Stimulated activated CD4-positive, alpha-beta T cell treated with anti-CD3 and anti-CD28 coated beads, Interleukin-1b, Interleukin-23, amount 100 ng/mL, for 48 hours (primary cell): Measurements from ENCODE around the gene CREB1.
"Not testable (repeated sequence)": the region's sequence is repeated elsewhere in the genome, so short reads cannot be mapped to it uniquely, and the experiment has no call there.

Experiments used
- DNase-seq: peaks from one replicate; pipeline ENCODE4 v3.0.0-alpha.2; 2020

Gene CREB1

DNA sequence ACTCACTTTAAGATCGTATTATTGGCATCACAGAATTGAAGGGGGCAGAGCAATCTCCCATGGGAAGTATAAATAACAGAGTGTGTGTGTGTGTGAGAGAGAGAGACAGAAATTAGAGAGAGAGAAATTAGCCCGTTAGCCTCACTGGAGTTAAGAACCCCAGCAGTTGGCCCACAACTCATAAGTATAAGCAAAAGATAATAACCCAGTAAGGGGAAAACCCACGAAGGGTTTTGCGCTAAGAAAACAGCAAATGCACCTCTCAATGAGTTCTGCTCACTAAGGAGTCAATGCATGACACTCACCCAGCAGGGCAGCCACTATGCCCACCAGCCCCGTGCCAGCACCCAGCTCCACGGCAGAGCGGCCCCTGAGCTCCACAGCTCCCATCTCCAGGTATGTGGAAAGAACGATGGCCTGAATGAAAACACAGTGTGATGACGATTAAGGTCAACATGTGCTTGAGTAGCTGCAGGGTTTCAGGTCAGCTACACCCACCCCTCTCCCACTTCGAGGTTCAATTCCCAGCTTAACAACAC, 91.8 kb downstream of the CREB1 start:
- DNase-seq: no peak

GRCh38 chr2:207624185-207625013, 94.6 kb downstream of the CREB1 start:
- peak; percentile 66 for DNase-seq

DNA sequence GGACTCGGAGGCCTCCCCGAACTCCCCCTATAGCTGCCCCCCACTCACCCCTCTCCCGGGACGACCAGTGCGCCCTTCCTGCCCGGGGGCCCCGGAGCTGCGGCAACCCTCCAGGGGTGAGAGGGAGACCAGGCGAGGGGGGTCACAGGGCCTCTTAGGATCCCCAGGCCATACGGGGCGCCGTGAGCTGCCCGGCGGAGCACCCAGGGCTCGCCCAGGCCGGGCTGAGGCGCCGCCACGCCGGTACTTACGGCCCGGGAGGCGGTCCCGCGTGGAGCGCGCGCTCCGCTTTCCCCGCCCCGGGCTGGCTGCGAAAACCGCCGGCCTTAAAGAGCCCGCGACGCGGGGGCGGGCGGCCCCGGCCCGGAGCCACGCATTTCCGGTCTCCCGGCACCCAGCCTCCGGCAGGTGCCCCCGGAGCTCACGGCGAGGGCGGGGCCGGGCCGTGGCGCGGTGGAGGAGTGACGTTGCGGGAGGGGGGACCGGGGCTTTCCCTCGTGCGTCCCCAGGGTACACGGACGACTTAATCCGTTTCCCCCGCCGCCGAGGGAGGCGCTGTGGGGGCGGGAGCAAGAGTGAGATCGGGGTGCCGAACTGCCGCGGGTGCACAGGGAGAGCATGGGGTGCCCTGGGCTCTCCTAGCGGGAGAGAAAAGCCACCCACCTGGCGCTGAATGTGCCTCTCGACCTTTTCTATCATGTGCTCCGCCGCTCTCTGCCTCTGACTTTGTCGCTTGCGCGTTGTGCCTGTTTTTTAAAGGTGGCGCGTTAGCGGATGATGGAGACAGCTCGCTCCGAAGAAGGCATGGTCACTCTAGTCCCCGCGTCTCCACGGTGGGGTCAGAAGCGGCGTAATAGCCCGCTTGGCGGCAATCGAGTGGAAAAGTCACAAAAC, 95.5 kb downstream of the CREB1 start, which contains the start of gene METTL21A:
TSS of gene METTL21A (minus strand) at position 381 of the 894 bp plus-strand sequence. CDS start 1,019 bp downstream, outside the sequence.
- peak; percentile 94 for DNase-seq

GRCh38 chr2:207629553-207629952, 99.8 kb downstream of the CREB1 start:
- no peak for DNase-seq

DNA sequence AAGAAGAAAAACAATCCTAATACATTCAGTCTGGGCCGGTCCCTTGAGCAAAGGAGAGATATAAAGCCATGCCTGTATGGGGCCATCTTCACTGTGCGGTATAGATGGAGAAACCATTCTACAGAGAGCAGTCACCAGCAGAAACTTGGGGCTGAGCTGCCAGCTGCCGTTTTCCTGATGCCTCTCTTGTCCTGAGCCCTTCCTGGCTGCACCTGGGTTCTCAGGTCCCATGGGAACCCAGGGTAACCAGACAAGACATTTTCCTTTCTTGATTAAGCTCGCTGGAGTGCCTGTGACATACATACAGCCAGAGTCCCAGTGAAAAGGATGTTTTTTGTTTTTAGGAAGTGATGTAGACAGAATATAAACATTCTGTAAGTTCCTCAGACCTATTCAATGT, 100.7 kb downstream of the CREB1 start:
- no peak for DNase-seq

DNA sequence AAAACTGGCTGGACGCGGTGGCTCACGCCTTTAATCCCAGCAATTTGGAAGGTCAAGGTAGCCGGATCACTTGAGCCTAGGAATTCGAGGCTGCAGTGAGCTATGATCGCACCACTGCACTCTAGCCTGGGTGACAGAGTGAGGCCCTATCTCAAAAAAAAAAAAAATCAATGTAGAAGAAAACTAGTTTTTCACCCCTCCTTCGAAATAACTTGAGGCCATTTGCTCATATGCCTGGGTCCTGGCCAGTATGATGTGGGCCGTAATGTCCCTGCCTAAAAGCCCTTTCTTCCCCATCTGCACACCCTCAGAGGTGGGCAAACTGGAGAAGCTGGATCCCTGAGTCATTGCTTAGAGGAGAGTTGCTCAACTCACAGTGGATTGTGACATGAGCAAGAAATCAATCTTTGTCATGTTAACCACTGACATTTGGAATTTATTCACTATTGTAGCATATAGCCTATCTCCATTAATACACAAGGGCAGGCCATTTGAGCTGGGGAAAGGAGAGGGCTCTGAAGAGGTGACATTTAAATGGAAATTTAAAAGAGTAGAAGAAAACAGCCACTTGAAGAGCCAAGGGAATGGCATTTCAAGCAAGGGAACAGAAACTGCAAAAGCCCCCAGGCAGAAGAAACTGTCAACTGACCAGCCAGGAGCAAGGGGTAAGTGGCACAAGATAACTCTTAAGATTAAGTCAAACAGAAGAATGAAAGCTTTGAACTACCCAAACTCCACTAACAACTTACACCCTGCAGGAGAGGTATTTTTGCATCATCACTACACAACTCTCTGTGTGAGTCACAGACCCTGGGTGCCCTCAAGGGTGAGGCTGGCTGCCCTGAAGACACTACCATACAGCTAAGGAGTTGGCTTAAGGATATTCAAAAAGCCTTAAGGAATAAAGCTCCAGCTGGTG, 103.1 kb downstream of the CREB1 start:
- DNase-seq: peak; percentile 23

GRCh38 chr2:207633686-207634085, 103.9 kb downstream of the CREB1 start:
- DNase-seq: no peak

- no peak for DNase-seq
These were observed 105.9 kb downstream of the CREB1 start for GRCh38 chr2:207635468-207636200.

GRCh38 chr2:207639288-207639687, 109.5 kb downstream of the CREB1 start:
- not testable (repeated sequence) for DNase-seq

DNA sequence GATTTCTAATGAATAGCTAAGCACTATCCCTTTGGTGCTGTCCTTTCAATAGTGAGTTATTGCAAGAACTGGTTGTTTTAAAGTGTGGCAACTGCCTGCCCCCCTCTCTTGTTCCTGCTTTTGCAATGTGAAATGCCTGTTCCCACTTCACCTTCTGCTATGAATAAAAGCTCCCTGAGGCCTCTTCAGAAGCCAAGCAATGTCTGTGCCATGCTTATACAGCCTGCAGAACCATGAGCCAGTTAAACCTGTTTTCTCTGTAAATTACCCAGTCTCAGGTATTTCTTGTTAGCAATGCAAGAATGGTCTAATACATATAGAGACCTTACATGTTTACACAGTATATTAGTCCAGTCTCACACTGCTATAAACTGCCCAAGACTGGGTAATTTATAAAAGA, 110.4 kb downstream of the CREB1 start:
- no peak for DNase-seq

- DNase-seq: no peak
These were observed 110.9 kb downstream of the CREB1 start for GRCh38 chr2:207640661-207641060.

- no peak for DNase-seq
These were observed 114.1 kb downstream of the CREB1 start for GRCh38 chr2:207643892-207644291.

GRCh38 chr2:207646582-207646981, 116.8 kb downstream of the CREB1 start:
- DNase-seq: not testable (repeated sequence)
